EL (cell line): ENCODE measurements around the gene NPLOC4.

ENCODE experiments used
- DNase-seq: peaks from one replicate; pipeline ENCODE4 v3.0.0-alpha.2; 2016

The NPLOC4 gene

DNA sequence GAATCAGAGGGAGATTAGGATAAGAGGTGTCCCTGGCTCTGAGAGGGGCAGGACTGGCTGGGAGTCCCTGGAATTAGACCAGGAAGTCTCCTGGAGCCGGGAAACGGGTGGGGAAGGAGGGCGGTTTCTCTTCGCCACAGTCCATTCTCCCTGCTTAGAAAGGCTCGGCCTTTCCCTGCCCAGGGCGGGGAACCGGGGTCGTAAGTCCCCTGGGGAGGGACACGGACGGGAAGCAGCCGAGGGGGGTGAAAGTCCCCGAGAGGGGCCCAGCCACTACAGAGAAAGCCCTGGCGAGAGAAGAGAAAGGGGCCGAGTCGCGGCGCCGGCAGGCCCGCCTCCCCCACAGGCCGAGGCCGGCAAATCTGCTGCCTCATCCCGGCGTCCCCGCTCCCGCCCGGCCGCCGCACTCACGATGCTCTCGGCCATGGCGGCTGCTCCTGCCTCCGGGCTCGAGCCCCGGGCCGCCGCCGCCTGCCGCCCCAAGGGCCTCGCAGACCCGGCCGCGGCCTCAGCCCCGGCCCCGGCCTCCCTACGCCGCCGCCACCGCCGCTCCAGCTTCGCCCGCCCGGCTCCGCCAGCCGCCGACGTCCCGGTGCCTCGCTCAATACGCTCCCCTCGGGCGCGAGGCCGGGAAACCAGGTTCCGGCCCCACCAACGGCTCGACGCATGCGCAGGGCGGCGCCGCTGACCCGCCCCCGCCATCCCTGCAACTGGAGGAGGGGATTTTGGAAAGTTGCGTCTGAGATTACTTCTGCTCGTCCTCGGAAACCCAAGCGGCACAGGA lies at the start of gene NPLOC4, which contains the start of gene TSPAN10:
Gene NPLOC4 (minus strand): TSS at position 608 of the 784 bp plus-strand sequence. CDS start 182 bp downstream, at position 426.
Gene TSPAN10 (plus strand): TSS at position 692 of the 784 bp plus-strand sequence. CDS start 5,217 bp downstream, outside the sequence.
- peak; percentile 86 for DNase-seq

DNA sequence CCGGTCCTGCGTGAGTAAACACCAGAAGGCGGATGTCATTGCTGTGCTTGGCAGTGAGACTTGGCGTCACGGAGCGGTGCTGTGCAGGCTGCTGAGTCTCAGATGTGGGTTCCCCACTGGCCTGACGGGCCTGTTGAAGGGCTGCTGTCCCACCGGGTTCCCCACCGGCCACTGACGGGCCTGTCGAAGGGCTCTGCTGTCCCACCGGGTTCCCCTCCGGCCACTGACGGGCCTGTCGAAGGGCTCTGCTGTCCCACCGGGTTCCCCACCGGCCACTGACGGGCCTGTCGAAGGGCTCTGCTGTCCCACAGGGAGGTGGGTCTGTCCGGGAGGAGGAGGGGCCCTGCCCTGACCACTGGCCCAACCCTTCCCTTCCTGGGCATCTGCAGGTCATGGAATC lies 49.7 kb upstream of the NPLOC4 start:
- DNase-seq, result no peak

DNA sequence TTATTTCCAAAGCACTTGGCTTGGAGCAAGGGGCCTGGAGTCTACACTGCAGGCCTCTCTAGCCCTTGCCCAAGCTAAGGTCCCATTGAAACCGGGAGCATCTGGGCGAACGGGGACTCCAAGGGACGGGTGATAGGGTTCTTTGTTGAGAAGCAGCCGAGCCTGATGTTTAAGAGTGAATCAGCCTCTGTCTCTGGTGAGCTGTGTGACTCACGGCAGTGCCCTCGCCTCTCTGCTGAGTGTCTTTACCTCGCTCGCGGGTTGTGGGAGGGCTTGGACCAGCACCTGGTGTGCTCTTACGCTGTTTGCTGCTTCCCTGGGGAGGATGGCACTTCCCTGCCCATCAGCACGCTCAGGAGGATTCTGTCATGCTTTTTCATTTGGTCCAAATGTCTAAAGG lies 48.2 kb upstream of the NPLOC4 start:
- DNase-seq, result peak; percentile 83

DNA sequence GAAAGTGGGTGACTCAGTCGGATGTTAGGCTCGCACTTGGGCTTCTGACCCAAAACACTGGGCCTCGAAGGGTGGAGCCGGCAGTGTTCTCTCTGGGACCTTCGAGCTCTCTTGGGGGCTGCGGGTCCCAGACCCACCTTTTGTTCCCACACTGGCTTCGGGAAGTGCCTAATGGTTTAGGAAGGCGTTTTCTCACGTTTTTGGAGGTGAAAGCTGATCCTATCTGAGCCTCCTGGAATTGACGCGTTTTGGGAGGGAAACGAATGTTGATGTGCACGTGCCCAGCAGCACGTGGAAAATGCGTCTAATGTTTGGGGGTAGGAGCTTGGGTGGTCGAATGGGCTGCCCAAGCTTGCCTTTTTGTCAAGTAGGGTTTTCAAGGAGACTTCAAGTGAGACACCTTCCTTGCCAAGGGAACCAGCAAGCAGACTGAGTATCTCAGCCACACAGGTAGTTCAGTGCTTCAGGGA lies 47.6 kb upstream of the NPLOC4 start:
- DNase-seq, result no peak

DNA sequence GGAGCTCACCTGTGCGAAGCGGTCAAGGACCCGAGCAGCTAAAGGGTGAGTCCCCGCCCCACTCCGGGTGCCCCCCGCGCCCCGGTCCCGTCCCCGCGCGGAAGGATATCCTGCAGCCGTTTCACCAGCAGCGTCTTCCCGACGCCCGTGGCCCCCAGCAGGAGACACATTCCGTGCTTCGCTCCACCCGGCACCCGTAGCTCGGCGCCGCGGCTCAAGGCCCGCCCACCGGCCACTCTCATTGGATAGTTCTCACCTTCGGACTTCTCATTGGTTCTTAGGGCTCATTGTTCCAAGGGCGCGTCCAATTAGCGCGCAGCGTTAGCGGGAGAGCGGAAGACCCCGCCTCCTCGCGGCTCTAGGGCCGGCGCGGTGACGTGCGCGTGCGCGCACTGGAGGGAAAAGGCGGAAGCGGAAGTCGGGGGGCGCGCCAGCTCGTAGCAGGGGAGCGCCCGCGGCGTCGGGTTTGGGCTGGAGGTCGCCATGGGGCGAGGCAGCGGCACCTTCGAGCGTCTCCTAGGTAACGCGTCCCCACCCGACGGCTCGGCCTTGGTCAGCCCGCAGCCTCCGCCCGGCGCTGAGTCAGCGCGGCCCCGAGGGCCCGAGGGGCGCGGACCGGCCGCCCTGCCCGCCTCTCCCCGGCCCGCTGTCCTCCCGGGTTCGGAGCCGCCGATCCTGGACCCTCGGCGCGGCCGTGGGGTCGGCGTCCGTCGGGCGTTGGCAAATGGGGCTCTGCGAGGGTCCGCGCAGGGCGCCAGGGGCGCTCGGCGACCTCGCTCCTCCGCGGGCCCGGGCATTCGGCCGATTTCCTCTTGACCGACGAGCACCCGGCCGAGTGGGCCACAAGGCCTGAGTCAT lies 46.9 kb upstream of the NPLOC4 start, which contains the start of the genes ARL16 and HGS:
Gene ARL16 (minus strand): TSS at position 214 of the 858 bp plus-strand sequence. CDS start 44 bp downstream, at position 170.
Gene HGS (plus strand): TSS at position 428 of the 858 bp plus-strand sequence. CDS start 56 bp downstream, at position 484.
- peak; percentile 99 for DNase-seq

DNA sequence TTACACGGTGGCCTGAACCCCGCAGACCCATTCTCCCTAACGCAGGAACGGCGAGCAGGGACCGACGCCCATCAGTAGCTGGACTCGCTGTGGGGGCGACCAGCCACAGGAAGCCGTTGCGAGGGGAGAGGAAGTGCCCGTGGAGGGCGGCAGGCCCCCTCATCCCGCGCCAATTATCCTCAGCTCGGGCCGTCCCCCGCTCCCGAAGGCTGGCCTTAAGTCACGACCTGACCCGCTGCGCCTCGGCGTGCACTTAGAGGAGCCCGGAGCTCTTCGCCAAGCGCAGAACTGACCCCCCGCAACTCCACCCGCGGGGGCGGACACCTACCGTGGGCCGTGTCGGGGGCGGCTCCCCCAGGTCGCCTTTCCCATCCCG lies 46.3 kb upstream of the NPLOC4 start:
- DNase-seq, result no peak

DNA sequence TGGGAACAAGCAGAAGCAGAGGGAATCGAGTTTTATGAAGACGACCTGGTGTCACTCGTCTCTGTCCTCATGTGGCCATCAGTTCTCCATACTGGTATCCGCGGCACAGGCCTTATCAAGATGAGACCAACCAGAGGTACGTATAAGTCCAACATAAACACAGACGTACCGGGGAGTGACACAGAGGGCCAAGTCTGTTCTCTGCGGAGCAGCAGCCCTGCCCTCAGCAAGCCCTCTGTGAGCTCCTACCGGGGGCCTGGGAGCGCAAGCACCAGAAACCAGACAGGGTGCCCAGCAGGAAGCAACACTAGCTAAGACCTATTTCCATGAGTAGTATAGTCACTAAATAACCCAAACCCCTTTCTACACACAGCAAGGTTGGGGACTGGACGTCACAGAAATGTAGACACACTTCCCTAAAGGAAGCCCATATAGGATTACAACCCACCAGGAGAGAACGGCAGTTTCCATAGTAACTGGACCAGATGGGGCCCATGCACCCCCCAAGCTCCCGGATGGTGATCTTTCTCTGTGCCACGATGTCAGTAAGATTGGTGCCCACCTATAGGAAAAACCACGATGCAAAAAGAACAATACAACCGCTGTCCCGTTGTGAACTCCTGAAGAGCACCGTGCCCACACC lies 45.8 kb upstream of the NPLOC4 start:
- peak; percentile 19 for DNase-seq

DNA sequence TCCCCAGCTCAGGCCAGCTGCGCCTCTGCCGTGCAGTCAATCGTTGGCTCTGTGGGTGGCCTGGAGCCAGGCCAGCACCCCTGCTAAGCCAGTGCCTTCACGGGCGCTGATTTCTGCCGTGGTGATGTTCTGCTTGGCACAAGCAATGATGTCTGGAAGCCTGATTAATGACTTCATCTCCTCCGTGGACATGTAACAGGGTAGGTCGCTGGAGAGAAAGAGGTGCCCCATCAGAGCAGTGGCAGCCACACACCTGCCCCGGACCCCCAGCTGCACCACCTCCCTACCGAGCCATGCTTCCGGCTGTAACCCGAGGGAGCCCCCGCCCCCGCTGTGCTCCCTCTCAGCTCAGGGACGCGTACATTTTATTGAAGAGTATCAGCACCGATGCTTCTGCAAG lies 44.8 kb upstream of the NPLOC4 start:
- no peak for DNase-seq

DNA sequence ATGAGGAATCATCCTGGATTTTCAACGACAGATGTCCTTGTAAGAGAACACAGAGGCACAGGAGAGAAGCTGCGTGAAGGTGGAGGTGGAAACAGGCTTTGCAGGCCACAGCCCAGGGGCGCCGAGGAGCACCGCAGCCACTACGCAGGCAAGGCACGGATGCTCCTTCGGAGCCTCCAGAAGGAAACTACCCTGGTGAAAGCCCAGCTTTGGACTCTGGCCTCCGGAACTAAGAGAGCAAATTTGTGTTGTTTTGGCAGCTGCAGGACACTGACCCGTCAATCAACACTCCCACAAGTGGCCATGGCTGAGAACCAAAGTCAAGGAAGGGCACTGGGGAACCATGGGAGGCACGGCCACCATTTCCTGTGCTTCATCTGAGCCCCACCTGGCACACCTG lies 43.2 kb upstream of the NPLOC4 start:
- DNase-seq, result no peak

DNA sequence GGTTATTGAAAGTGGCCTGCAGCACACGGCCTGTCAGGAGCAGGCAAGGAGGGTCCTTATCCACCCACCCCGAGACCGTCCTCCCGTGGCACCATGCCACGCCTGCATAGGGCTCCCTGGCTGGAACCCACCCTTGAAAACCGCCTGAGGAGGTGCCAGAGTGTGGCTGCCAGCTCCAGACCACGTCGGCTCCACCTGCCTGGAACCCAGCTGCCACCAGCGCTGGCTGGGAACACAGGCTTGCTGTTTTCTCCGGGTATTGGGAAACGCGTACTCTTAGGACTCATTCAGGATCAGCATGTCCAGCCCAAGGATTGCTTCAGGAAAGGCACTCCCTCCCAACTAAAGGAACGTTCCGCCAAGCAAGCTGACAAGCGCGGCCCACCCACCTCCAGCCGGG lies 40.0 kb upstream of the NPLOC4 start:
- no peak for DNase-seq

DNA sequence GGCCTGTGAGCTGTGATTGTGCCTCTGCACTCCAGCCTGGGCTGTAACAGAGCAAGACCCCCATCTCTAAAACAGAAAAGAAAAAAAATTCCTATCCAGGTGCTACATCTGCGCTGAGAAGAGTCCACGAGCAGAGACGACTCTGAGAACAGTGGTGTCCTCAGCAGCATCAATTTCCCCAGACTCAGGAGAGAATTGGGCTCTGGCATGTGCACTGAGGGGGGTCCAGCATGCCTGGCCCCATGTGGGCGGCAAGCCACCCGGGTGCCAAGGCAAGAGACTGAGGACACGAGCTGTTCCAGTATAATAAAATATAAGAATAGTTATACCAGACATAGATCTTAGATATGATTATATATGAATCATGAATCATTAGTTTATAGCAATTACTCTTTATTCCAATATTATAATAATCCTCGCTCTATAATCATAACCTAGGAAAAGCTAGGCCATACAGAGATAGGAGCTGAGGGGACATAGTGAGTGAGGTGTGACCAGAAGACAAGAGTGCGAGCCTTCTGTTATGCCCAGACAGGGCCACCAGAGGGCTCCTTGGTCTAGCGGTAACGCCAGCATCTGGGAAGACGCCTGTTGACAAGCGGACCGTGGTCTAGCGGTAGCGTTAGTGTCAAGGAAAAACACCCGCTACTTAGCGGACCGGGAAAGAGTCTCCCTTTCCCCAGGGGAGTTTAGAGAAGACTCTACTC lies 38.8 kb upstream of the NPLOC4 start:
- DNase-seq, result peak; percentile 24

DNA sequence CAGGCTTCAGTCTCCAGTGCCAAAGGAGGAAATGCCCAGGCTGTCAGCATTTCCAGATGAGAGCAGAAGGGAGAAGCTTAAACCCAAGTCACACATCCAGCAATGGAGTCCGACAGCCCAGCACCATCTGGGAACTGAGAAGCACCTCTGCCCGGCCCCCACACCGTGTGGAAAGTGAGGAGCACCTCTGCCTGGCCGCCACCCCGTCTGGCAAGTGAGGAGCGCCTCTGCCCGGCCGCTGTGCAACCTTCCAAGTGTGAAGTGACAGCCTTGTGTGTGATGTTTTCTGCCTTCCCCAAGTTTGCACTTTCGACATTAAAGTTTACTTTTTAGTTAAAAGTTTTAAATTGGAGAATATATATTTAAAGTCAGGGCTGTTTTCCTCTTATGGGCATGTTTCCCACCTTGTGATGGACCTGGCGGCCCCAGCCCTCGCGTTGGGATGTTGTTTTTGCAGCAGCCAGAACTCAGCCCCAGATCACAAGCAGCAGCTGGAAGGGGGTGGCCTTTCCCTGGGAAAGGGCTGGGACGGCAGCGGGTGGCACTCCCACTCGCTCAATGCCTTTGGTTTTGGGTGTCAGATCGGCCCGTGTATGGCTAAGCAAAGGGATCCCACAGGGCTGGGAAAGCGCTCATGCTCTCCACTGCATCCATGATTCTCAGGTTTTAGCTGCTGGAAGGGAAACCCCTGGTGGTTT lies 36.8 kb upstream of the NPLOC4 start:
- no peak for DNase-seq

DNA sequence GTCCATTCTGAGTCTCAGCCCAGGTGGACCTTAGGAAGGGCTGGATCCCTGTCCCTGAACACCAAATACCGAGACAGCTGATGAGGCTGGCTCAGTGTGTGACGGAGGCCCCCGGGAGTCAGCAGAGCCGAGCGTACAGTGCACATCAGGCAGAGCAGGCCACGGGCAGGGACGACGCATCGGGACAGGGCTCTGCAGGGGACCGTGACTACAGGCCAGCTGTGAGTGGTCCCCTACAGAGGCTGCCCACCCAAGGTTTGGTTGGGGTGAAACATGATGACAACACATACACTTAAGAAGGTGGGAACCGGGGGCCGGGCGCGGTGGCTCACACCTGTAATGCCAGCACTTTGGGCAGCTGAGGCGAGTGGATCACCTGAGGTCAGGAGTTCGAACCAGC lies 36.0 kb upstream of the NPLOC4 start:
- no peak for DNase-seq

DNA sequence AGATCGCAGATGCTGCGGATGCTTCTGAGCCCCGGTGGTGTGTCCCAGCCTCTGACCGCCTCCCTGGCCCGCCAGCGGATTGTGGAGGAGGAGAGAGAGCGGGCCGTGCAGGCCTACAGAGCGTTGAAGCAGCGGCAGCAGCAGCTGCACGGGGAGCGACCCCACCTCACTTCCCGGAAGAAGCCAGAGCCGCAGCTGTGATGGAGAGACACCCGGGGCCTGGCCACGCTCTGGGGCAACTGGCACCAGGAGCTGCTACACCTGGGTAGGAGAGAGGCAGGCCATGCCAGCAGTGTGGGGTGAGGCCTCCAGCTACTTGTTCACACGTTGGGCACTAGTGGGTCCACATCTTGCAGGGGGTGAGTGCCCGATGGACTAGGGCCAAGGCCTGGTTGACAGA lies 35.6 kb upstream of the NPLOC4 start:
- no peak for DNase-seq

DNA sequence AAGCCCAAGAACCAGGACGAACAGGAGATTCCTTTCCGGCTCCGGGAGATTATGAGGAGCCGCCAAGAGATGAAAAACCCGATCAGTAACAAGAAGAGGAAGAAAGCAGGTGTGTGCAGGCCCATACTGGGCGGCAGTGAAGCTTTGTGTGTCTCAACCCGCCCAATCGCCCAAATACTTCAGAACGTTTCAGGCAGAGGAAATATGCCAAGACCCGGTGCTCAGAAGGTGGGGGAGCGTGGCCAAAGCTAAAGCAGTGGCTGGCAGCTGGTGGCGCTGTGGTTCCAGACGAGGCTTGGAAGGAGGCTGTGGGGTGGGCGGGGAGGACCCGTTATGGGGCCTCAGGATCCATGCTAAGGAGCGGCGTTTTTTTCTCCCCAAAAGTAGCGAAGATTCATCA lies 30.8 kb upstream of the NPLOC4 start:
- DNase-seq, result no peak

DNA sequence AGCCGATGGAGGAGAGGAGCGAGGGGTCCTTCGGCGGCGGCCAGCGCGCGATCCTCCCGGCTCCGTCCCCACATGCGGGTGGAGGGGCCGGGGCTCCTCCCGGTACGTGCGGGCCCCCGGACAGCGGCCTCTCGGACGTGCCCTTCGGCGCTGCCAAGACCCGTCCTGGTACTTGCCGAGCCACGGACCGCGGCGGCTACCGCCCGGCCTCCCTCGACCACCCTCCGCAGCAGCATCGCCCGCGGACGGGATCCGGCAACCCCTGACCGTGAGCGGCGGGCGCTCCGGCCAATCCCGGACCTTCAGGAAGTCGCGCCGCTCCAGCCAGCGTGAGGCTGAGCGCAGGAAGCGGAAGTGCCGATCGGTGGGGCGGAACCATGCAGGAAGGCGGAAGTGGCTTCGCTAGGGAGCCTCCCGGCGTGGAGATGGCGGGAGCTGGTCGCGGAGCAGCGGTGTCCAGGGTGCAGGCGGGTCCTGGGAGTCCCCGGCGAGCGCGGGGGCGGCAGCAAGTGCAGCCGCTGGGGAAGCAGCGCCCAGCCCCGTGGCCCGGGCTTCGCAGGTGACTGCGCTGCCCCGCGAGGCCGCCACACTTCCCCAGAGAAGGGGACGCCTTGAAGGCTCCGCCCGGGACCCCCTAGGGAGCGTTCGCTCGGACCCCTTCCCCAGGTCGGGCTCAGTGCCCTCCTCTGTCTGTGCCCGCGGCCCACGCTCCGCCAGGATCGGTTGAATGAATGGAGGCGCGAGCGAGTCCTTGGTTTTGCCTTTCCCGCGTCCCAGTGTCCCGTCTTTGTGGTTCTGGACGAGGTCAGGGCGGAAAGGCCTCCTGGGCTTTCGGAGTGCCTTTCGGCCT lies 29.7 kb upstream of the NPLOC4 start, which contains the start of the genes CCDC137 and OXLD1:
Gene CCDC137 (plus strand): TSS at position 396 of the 850 bp plus-strand sequence. CDS start 30 bp downstream, at position 426.
Gene OXLD1 (minus strand): TSS at position 264 of the 850 bp plus-strand sequence. CDS start 28 bp downstream, at position 236.
- peak; percentile 96 for DNase-seq

DNA sequence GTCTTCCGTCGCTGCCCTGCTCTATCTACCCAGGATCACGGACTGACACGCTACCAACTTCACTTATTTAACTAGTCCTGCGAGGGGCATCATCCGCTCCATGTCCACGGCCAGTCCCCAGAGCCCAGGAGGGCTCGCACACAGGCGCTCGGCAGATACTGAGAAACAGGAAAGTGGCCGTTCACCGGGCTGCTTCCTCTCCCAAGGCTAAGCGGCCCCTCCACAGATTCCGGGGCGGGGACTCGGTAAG lies 29.1 kb upstream of the NPLOC4 start:
- no peak for DNase-seq

DNA sequence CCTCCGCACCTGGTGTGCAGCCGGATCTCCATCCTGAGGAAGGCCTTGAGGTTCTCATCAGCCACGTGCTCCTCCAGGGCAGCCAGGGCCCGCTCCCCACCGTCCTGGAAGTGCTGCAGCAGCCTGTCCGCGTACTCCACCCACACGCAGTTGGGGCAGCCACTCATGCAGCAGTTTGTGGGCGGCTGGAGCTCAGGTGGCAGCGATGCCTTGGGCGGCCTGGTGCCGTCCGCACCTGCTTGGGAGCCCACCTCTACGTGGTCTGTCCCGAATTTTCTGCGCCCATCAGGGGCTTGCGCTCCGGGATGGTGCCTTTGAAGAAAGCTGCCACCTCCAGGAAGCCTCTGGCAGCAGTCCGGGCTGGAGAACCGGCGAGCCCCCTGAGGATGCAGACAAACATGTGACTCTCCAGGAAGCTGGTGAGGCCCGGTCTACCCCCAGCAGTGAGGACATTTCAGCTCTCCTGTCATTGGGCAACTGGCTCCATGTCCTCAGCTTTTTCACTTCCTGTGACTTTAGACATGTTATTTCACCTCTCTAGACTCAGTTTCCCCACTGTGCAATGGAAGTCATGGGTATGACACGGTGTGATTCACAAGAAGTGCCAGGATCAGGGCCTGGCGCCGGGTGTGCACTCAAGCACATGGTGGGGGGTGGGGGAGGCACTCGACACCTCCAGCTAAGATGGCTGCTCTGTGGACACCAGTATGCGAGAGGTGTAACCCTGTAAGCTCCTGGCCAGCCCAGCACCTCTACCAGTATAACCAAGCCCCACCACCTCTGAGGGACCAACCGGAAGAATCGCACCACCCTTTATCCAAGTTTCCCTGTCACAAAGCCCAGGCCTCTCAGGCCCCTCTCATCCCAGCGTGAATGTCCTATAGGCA lies 28.5 kb upstream of the NPLOC4 start:
- DNase-seq, result peak; percentile 28

DNA sequence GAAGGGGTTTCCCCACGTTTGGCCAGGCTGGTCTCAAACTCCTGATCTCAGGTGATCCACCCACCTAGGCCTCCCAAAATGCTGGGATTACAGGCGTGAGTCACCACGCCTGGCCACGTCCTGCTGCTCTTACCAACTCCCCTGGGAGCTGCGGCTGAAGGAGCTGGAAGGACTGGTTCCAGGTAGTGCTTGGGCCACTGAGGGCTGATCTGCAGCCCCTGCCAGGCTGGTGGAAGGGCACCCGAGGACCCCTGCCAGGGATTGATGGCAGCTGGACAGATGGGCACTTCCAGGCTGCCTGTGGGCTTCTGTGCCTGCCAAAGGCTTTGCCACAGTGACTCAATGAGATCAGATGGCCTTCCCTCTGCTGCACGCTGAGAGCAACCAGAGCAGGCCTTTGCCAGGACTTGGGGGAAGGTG lies 27.1 kb upstream of the NPLOC4 start:
- no peak for DNase-seq

DNA sequence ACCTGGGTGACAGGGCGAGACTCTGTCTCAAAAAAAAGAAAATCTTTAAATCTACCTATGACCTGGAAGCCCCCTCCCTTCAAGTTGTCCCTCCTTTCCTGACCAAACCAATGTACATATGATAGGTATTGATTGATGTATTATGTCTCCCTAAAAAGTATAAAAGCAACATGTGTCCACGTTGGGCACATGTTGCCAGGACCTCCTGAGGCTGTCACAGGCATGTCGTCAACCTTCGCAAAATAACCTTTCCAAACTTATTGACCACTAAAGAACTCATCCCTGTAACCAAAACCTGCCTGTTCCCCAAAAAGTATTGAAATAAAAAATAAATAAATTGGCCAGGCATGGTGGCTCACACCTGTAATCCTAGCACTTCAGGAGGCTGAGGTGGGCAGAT lies 25.1 kb upstream of the NPLOC4 start:
- no peak for DNase-seq
